Measurements from ENCODE around the gene BTNL3.
"Not testable (repeated sequence)": the region's sequence is repeated elsewhere in the genome, so short reads cannot be mapped to it uniquely, and the experiment has no call there.

The BTNL3 gene

GRCh38 chr5:180988592-180988991, at the start of gene BTNL3:
TSS of gene BTNL3 (plus strand) at chr5:180988846. CDS start at chr5:180989029, 183 bp downstream.
- no peak for DNase-seq

- no peak for DNase-seq
These were observed 38.2 kb upstream of the BTNL3 start for GRCh38 chr5:180950291-180950949.

GRCh38 chr5:180959661-180960060, 29.0 kb upstream of the BTNL3 start:
- no peak for DNase-seq

GRCh38 chr5:180960209-180960608, 28.4 kb upstream of the BTNL3 start:
- no peak for DNase-seq

- DNase-seq: no peak
These were observed 19.2 kb upstream of the BTNL3 start for GRCh38 chr5:180969406-180969805.

- no peak for DNase-seq
These were observed 18.3 kb upstream of the BTNL3 start for GRCh38 chr5:180970336-180970735.

GRCh38 chr5:180970875-180971274, 17.8 kb upstream of the BTNL3 start:
- DNase-seq: no peak

- DNase-seq: no peak
These were observed 13.9 kb upstream of the BTNL3 start for GRCh38 chr5:180974612-180975315.

GRCh38 chr5:180975338-180975737, 13.3 kb upstream of the BTNL3 start:
- no peak for DNase-seq

- DNase-seq: no peak
These were observed 12.1 kb upstream of the BTNL3 start for GRCh38 chr5:180976518-180976917.

GRCh38 chr5:180977852-180978251, 10.8 kb upstream of the BTNL3 start:
- DNase-seq: no peak

- DNase-seq: no peak
These were observed 6.5 kb upstream of the BTNL3 start for GRCh38 chr5:180982008-180982741.

GRCh38 chr5:180988016-180988415, 630 bp upstream of the BTNL3 start:
- no peak for DNase-seq

- no peak for DNase-seq
These were observed 1.6 kb downstream of the BTNL3 start for GRCh38 chr5:180990086-180990881.

- no peak for DNase-seq
These were observed 2.2 kb downstream of the BTNL3 start for GRCh38 chr5:180990882-180991242.

GRCh38 chr5:181001947-181002346, 13.3 kb downstream of the BTNL3 start:
- DNase-seq: no peak

- no peak for DNase-seq
These were observed 17.1 kb downstream of the BTNL3 start for GRCh38 chr5:181005791-181006190.

- no peak for DNase-seq
These were observed 19.5 kb downstream of the BTNL3 start for GRCh38 chr5:181008136-181008535.

GRCh38 chr5:181010018-181010417, 21.4 kb downstream of the BTNL3 start:
- DNase-seq: not testable (repeated sequence)

- not testable (repeated sequence) for DNase-seq
These were observed 26.0 kb downstream of the BTNL3 start for GRCh38 chr5:181014654-181015053.

GRCh38 chr5:181017448-181017847, 28.8 kb downstream of the BTNL3 start:
- not testable (repeated sequence) for DNase-seq

- DNase-seq: no peak
These were observed 32.0 kb downstream of the BTNL3 start for GRCh38 chr5:181020688-181021087.

All from NCI-H1092 treated with DMSO at 0.1 percent for 48 hours (cell line).